Activated naive CD4-positive, alpha-beta T cell treated with anti-CD3 and anti-CD28 coated beads for 36 hours (primary cell): ENCODE measurements around the gene TRPM1. TPM values are rescaled to one million over a fixed set of nuclear protein-coding genes. Genes with fewer than 3 reads are reported as not detected.

ENCODE experiments used
- CTCF ChIA-PET: fragments of 350-600 bp; sonication (Branson Sonifier 250); formaldehyde crosslinking; loops from one replicate; lab custom pipeline; 2021; ENCODE audit warnings: antibody characterized with exemption; lab: Charles Lee
- DNase-seq: peaks from one replicate; pipeline ENCODE4 v3.0.0-alpha.2; 2020
- H3K27ac Mint-ChIP-seq: one replicate; pipeline ENCODE4 v1.8.0; 2021; ENCODE audit warnings: mild to moderate bottlenecking, mixed read lengths
- H3K27me3 Mint-ChIP-seq: one replicate; pipeline ENCODE4 v1.8.0; 2021; ENCODE audit warnings: low read depth, mixed read lengths
- H3K36me3 Mint-ChIP-seq: one replicate; pipeline ENCODE4 v1.8.0; 2021; ENCODE audit warnings: low read depth, mixed read lengths
- H3K4me1 Mint-ChIP-seq: one replicate; pipeline ENCODE4 v1.8.0; 2021; ENCODE audit warnings: low read depth, mixed read lengths
- H3K4me3 Mint-ChIP-seq: one replicate; pipeline ENCODE4 v1.8.0; 2021; ENCODE audit warnings: mild to moderate bottlenecking, moderate library complexity, mixed read lengths
- H3K9me3 Mint-ChIP-seq: one replicate; pipeline ENCODE4 v1.8.0; 2021; ENCODE audit warnings: mixed read lengths
- intact Hi-C: fragments of 100-400 bp; cut with micrococcal nuclease; formaldehyde crosslinking; loops from one replicate; pipeline ENCODE4 v1.15.1; 2023
- total RNA-seq, 2 experiments: library from RNA; stranded (reverse); gene quantifications; one replicate each; pipeline ENCODE4 v1.2.3, GENCODE V29; 2021

The TRPM1 gene
- total RNA-seq, 2 experiments from 2014 or later: not detected

DNA sequence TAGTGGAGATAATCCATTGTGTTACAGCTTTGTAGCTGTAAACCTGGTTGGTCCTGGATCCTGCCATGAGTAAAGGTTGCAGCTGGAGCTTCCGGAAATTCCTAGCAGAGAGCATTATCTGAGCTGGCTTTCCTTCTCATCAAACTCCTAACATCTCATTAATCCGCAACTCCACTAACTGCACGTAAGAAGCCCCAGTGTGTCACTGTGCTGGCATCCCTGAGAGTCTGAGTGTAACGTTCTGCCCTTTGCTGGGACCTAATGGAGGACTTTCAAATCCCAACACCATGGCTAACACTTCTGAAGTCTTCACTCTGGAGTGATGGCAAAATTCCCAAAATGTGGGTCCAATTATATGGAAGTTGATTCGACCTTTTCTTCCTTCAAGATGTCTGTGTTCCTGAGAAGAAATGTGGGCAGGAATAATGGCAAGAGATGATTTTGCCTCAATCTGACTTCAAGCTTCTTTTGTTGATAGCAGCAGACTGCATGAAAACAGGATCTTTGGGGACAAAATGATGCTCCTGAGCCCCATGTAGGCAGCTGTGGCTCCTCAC is 9.6 kb upstream of the TRPM1 start:
- Mint-ChIP-seq H3K36me3 (no peaks in the 10 kb centered on the region), H3K4me3 (no peak overlapping the region), H3K9me3 (peaks cover 6% of the 10 kb centered on the region), H3K27me3 (peaks cover 7% of the 10 kb centered on the region), H3K4me1 (no peaks in the 10 kb centered on the region), H3K27ac (no peak overlapping the region)
- CTCF ChIA-PET: interaction anchor here (1.3 kb wide), 1 partner anchor 16 kb away, joined by 4 read pairs; no protein-coding TSS in a partner anchor
- intact Hi-C loops: no loop called here
- no peak for DNase-seq

DNA sequence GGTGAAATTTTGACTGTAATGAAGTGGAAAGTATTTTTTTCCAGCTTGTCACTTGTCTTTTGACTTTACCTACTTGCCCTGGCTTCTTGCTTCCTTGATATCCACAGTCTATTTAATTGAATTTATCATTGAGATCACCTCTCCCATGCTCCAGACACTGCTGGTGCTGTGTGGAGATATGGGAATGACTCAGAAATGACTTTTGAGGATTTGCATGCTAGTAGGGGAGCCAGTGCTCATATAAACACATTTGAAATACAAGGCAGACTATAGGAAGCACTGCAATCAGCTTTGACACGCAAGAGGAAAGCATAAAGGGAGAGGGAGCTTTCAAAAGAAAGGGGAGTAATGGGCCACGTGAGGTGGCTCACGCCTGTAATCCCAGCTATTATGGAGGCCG is 7.3 kb upstream of the TRPM1 start:
- Mint-ChIP-seq H3K9me3 (no peaks in the 10 kb centered on the region), H3K4me3 (no peak overlapping the region), H3K27me3 (peaks cover 1% of the 10 kb centered on the region), H3K36me3 (no peaks in the 10 kb centered on the region), H3K27ac (no peak overlapping the region), H3K4me1 (no peaks in the 10 kb centered on the region)
- DNase-seq: no peak
- intact Hi-C loops: no loop called here
- CTCF ChIA-PET: no interaction called here

DNA sequence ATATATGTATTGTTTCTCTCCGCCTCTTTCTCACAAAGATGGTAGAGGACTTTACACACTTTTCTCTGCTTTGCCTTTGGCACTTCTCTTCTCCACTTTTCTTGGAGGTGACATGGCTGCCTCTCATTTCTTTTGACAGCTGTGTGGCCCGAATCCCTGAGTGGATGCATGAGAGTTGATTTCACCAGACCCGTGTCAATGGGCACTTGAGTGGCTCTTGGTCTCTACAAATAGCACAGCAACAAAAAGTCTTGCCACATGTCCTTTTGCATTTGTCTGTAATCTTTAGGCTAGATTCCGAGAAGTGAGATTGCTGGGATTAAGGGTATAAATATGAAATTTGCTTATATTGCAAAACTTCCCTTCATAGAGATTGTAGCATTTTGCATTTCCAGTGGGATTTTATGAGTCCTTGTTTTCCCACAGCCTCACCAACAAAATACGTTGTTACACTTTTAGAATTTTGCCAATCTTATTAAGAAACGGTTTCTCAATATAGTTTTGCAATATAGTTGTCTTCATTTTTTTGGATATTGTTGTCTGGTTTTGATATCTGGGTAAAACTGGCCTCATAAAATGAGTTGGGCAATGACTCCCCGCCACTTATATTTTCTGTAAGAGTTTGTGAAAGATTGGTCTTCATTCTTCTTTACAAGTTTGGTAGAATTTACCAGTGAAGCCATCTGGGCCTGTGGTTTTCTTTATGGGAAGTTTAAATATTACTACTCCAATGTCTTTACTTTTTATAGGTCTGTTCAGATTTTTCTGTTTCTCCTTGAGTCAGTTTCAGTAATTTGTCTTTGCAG is 5.2 kb upstream of the TRPM1 start:
- Mint-ChIP-seq H3K27ac (no peak overlapping the region), H3K4me1 (no peaks in the 10 kb centered on the region), H3K4me3 (no peak overlapping the region), H3K9me3 (no peaks in the 10 kb centered on the region), H3K27me3 (no peaks in the 10 kb centered on the region), H3K36me3 (no peaks in the 10 kb centered on the region)
- CTCF ChIA-PET: no interaction called here
- no peak for DNase-seq
- intact Hi-C loops: no loop called here

DNA sequence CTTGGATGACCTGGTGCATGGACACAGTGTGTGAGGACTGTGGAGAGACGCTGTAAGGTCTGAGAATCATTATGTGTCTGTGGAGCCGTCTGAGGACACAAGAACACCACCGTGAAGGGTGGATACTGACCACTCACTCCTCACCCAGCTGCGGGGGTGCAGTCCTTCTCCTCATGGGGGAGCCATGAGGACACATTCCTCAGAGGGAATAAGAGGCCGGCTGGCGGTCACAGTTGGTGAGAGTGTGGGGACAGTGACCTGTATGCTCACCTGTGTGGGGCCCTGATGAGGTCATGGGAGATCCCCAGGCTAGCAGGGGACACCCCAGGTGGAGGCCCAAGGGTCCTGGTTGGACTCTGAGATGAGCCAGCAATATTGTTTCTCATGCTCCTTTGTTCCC is 2.5 kb upstream of the TRPM1 start:
- CTCF ChIA-PET: no interaction called here
- H3K36me3 Mint-ChIP-seq: no peaks in the 10 kb centered on the region
- H3K9me3 Mint-ChIP-seq: no peaks in the 10 kb centered on the region
- no peaks in the 10 kb centered on the region for H3K27me3 Mint-ChIP-seq
- intact Hi-C loops: no loop called here
- DNase-seq: no peak
- H3K4me3 Mint-ChIP-seq: no peak overlapping the region
- H3K4me1 Mint-ChIP-seq: no peaks in the 10 kb centered on the region
- no peak overlapping the region for H3K27ac Mint-ChIP-seq

DNA sequence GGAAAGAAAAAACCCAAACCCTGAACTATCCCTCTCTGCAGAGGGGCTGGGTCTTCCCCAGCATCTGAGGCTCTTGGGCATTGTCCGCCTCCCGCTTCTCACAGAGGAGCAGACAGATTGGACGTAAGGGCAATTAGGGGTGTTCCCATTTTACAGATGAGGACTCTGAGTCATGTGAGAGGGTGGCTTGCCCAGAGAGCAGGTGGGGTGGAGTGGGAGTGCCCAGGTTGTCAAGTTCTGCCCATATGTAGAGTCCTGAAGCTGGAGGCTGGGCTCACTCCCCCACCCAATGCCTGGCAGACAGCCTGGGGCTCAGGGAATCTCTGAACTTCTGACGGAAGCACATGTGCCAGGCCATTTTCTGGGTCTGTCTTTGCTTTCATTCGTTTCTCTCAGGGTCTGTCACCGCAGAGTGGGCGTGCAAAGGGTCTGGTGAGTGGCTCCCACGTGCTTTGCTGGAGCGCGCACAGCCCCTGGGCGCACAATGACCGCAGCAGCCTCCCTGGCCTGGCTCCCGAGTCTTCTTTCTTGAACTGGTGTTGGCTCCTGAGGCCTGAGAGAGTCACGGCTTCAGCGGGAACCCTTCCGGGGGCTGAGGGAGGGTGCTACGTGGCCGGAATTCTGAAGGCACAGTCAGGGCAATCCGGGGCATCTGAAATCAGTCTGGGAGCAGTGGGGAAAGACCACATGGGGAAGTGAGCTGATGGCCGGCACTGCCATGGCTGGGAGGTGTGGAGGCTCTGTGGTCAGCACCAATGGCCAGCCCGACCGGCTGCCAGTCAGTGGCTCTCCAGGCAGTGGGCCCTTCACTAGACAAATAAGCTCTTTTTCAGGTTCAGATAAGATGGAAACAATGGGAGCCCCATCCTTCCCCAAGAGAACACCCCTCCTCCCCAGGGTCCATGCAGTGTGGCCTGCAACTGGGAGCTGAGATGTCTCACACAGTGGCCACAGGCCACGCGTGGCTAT is 1.1 kb upstream of the TRPM1 start:
- intact Hi-C loops: no loop called here
- CTCF ChIA-PET: interaction anchor here (1.6 kb wide), 1 partner anchor 26 kb away, joined by 9 read pairs; no protein-coding TSS in a partner anchor
- no peak overlapping the region for H3K4me3 Mint-ChIP-seq

DNA sequence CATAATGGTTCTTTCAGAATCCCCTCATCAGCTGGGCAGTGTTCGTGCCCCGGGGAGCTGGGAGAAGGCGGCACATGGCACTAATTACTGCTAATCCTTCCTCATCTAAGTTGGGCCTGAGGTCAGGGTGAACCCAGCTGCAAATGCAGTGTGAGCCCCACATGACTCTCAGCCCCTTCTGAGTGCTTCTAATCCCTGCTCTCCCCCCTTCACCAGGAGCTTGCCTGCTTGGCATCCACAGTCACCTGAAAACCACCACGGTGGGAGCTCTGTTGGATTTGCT is 455 bp upstream of the TRPM1 start:
- Mint-ChIP-seq H3K4me3 (no peak overlapping the region), H3K27me3 (no peaks in the 10 kb centered on the region), H3K4me1 (no peaks in the 10 kb centered on the region), H3K9me3 (no peaks in the 10 kb centered on the region), H3K36me3 (no peaks in the 10 kb centered on the region), H3K27ac (no peak overlapping the region)
- CTCF ChIA-PET: interaction anchor here (1.2 to 1.6 kb wide), 2 partner anchors 25 to 27 kb away, joined by 3 to 9 read pairs; no protein-coding TSS in a partner anchor
- no peak for DNase-seq
- intact Hi-C loops: no loop called here

More for the DNA sequence above, 1.1 kb upstream of the TRPM1 start:
- Mint-ChIP-seq H3K36me3 (no peaks in the 10 kb centered on the region), H3K4me1 (no peaks in the 10 kb centered on the region), H3K9me3 (no peaks in the 10 kb centered on the region), H3K27ac (no peak overlapping the region), H3K27me3 (no peaks in the 10 kb centered on the region)
- DNase-seq: no peak

DNA sequence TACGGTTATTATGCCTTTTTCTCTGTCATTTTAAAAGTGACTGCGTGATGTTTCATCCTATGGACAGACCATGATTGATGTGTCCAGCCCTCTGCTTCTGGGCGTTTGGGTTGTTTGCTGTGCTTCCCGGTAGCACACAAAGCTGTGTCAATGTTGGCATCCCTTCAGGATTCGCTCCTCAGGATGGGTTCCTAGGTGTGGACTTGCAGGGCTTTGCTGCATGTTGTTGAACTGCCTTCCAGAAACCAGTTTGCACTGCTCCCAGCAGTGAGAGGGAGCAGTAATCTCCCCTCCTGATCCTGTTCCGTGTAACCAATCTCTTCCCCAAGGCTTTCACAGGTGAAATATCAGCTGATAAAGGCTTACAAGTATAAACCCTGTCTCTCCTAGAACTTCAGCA is 787 bp downstream of the TRPM1 start:
- CTCF ChIA-PET: interaction anchor here (1.2 to 1.6 kb wide), 2 partner anchors 27 to 28 kb away, joined by 3 to 9 read pairs; no protein-coding TSS in a partner anchor
- intact Hi-C loops: no loop called here

DNA sequence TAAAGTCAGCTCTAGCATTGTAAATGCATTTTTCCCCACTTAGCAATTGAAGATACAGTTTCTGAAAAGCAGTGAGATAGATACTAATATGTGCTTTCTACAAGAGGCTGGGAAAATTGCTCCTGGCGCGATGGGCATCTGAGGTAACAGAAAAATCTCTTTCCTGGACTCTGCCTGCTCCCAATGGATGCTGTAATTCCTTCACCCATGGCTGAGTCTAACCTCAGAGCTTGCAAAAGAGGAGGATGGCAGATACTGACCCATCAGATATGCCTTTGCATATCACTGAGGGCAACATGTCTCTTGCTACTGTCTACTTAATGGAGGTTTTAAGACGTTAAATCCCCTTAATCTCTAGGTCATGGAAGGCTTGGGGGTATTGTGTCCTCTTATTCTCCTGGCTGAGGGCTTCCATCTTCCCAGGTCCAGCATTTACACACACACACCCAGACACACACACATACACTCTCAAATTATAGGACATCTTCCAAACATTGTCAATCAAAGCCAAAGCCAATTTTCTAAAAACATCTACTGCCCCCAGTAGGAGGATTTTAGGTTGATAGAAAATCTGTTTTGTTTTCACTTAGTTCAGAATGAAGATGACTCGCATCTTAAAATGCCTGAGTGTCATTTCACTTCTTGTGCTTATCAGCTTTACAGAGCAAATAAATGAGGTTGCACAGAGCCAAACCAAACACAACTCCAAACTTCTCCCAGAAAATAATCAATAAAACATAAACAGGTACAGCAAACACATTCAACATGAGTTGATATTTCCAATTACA is 2.4 kb downstream of the TRPM1 start:
- CTCF ChIA-PET: no interaction called here
- Mint-ChIP-seq H3K4me3 (no peak overlapping the region), H3K27me3 (no peaks in the 10 kb centered on the region), H3K36me3 (no peaks in the 10 kb centered on the region), H3K27ac (no peak overlapping the region), H3K9me3 (no peaks in the 10 kb centered on the region), H3K4me1 (no peaks in the 10 kb centered on the region)
- DNase-seq: no peak
- intact Hi-C loops: no loop called here

More for the DNA sequence above, 787 bp downstream of the TRPM1 start:
- no peak overlapping the region for H3K27ac Mint-ChIP-seq
- H3K27me3 Mint-ChIP-seq: no peaks in the 10 kb centered on the region
- no peaks in the 10 kb centered on the region for H3K9me3 Mint-ChIP-seq
- no peaks in the 10 kb centered on the region for H3K36me3 Mint-ChIP-seq
- no peak for DNase-seq
- H3K4me1 Mint-ChIP-seq: no peaks in the 10 kb centered on the region
- no peak overlapping the region for H3K4me3 Mint-ChIP-seq

DNA sequence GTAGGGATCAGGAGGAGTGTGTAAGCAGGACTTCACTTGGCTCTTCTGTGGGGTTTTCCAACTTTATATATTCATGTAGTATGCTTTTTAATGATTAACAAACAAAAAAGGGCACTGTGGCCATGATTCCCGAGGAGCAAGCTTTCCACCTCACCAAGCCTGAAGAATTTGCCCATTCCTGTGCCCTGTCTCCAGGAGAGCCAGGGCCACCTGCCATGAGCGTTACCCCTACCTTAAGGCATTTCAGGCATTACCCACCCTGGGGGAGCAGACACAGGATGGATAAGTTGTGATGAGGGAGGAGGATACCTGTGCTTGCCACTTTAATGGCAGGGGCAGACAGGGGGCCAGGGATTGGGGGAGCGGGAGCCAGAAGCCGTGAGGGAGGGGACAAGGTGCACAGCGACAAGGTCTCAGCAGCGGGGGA is 3.0 kb downstream of the TRPM1 start:
- no peak for DNase-seq
- CTCF ChIA-PET: interaction anchor here (0.6 kb wide), 1 partner anchor 101 kb away, joined by 4 read pairs; no protein-coding TSS in a partner anchor
- Mint-ChIP-seq H3K36me3 (no peaks in the 10 kb centered on the region), H3K4me3 (no peak overlapping the region), H3K27ac (no peak overlapping the region), H3K4me1 (no peaks in the 10 kb centered on the region), H3K9me3 (no peaks in the 10 kb centered on the region), H3K27me3 (no peaks in the 10 kb centered on the region)
- intact Hi-C loops: no loop called here

DNA sequence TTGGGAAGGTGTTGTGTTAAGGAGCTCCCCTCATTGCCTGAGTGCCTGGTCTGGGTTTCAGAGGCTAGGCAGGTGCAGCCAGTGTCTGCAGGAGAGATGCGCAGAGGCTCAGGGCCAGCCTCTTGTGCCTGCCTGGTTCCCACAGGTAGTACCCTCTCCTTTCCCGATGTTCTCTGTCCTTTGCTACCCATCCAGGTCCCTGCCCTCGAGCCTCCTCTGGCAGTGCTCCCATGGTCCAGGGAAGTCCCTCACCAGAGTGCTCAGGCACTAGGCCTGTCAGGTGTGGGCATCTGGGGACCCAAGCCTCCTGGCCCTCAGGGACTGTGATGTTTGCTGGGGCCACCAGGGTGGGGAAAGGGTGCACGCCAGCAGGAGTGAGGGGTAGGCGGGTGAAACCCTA is 5.0 kb downstream of the TRPM1 start:
- Mint-ChIP-seq H3K4me1 (no peaks in the 10 kb centered on the region), H3K27ac (no peak overlapping the region), H3K27me3 (no peaks in the 10 kb centered on the region), H3K4me3 (no peak overlapping the region), H3K36me3 (no peaks in the 10 kb centered on the region), H3K9me3 (no peaks in the 10 kb centered on the region)
- no peak for DNase-seq
- intact Hi-C loops: no loop called here
- CTCF ChIA-PET: no interaction called here

DNA sequence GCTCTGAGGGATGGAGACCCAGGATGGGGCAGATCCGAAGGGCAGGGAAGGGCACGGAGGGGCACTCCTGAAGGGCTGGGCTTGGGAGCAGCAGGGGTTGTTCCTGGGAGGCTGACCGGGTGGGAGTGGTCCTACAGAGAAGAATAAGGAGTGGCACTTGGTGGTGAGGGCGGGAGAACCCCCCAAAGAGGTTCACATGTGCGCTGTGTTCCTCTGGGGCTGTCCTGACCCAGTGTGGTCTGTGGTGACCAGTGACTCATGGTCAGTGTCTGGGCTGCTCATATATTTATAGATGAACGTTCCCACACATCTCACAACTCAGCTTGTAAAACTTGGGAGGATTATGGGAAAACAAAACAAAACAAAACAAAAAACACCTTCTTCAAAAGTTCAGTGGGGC is 10.0 kb downstream of the TRPM1 start:
- intact Hi-C loops: no loop called here
- CTCF ChIA-PET: interaction anchor here (1.6 kb wide), 1 partner anchor 37 kb away, joined by 6 read pairs; no protein-coding TSS in a partner anchor
- no peak overlapping the region for H3K27ac Mint-ChIP-seq

More for the DNA sequence above, 10.0 kb downstream of the TRPM1 start:
- no peaks in the 10 kb centered on the region for H3K4me1 Mint-ChIP-seq
- H3K9me3 Mint-ChIP-seq: no peaks in the 10 kb centered on the region
- no peaks in the 10 kb centered on the region for H3K36me3 Mint-ChIP-seq
- H3K4me3 Mint-ChIP-seq: no peak overlapping the region
- no peaks in the 10 kb centered on the region for H3K27me3 Mint-ChIP-seq
- no peak for DNase-seq
